NCI-H345 treated with DMSO at 0.1 percent for 48 hours (cell line): ENCODE data around the gene RNU6-8.

Source experiments
- DNase-seq: peaks from one replicate; lab custom pipeline; 2025; ENCODE audit not compliant: unreplicated experiment; lab: John Stamatoyannopoulos, UW

Gene RNU6-8

DNA sequence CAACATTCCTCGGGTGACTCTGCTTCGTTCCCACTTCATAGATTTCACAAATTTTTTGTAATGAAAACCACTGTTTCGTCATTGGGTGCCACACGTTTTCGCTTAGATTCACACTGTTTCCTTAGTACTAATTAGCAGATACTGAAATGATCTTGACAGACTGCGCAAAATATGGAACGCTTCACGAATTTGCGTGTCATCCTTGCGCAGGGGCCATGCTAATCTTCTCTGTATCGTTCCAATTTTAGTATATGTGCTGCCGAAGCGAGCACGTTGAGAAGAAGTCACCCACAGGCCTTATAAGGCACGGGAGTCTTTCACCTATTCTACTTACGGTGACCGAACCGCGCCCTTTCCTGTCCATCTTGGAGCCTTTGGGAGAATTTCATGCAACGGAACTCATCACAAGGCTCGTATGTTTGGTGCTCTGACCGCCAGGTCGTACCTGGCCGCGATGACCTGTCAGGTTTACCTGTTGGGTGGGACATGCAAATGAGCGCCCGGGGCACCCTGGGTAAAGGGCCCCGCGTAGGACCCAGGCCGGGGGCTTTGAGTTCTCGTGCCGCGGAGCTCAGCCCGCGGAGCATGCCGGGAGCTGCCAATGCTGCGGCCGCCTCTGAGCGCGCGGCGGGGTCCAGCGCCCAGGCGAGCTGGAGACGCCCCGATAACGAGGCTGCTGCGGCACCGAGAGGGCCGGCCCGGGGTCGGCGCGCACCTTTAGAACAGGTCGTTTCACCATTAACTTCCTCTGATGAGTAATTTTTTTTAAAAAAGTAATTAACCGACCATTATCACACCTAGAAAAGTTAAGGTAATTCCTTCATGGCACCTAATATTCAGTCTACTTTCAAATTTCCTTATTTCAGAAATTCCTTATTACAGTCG is at the start of gene RNU6-8:
Gene RNU6-8, minus strand, starts transcription at position 272 of the 885 bp plus-strand sequence.
- peak; percentile 81 for DNase-seq

DNA sequence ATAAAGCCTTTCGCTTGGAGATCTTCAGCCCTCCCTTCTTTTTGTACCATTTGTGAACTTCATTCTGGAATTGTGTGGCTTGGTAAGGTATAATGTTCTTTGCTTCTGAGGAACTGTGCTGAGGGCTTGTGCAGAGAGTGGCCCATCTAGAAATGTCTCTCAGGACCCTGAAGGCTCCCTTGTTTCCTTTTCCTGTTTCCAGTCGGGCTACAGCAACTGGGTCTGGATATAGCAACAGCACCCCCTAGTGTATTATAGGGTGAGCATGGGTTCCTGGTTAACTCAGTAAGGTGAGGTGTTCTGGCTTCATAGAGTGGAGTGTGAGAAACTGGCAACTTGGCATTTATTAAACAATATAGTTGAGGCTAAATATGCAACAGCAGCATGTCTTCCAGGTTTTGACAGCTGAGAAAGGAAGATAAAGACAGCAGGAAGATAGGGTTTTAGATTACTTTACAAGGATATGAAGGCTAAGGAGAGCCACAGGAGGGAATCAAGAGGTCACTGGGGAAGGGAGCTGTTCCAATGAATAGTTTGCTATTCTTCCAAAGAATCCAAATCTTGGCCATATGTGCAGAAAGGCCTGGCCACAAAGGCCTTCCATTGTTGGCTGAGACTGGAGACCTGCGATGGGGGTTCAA is 49.1 kb upstream of the RNU6-8 start:
- DNase-seq, result peak; percentile 60

DNA sequence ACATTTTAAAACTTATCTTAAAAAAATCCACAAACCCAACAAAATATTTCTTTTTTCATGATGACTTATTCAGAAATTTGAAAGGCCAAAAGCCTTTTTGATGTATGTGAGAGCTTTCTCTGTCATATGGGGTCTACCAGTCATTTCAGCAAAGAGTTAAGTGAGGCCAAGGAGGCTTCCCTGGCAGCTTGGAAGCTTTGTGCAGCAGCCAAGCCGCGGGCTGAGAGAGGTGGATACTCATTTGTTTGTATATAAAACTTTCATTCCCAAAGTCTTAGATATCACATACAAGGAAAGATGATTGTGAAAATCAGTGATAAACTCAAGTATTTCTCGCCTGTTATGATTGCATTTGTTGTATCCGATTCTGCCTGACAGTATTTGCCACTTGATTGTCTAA is 48.5 kb upstream of the RNU6-8 start:
- DNase-seq, result no peak

DNA sequence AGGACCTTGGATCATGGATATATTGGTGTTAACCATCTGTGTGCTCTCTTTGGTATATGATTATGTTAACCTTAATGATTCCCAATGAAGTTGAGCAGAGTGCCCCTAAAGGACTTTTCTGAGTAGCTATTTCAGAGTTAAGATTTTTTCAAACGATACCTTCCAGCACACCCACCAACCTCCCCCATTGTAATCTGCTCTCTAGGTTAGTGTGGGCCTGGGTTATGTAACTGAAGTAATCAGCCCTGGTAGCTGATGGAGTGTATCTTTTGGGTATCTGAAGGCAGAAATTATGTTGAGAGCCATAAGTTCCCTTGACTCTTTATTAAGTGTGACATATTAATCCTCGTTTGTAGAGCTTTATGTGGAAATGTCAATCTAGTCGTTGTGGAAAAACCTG is 47.6 kb upstream of the RNU6-8 start:
- no peak for DNase-seq

DNA sequence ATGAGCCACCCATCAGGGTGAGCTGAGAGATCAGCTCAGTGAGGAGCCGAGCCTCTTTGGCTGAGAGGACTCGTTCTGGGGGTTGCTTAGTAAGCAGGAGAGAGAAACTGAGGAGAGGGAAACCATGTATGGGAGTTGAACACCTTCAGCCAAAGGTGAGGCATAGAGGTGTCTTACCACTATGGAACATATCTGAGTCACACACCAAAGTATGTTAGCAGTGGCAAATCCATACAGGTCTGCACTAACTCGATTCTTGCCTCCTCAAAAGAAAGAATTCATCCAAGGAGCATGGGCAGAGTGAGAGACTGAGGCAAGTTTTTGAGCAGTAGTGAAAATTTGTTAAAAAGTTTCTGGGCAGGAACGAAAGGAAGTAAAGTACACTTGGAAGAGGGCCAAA is 46.7 kb upstream of the RNU6-8 start:
- no peak for DNase-seq

DNA sequence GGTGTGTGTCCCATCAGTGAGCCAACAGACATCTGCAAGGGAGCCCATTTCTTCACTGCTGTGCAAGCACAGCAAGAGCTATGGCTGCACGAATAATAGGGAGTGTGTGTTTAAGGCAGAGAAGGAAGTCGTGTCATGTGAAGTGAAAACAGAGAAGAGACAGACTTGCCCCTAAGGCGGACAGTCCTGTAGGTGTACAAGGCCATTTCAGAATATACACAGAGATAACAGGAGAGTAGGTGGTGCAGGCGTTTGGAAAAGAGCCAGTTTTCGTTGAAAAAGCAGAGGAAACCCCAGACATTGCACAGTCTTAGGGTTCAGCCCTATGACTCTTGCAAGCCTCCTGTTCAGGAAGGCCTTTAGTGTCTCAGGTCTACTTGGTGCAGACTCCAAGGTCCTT is 46.3 kb upstream of the RNU6-8 start:
- DNase-seq, result no peak

DNA sequence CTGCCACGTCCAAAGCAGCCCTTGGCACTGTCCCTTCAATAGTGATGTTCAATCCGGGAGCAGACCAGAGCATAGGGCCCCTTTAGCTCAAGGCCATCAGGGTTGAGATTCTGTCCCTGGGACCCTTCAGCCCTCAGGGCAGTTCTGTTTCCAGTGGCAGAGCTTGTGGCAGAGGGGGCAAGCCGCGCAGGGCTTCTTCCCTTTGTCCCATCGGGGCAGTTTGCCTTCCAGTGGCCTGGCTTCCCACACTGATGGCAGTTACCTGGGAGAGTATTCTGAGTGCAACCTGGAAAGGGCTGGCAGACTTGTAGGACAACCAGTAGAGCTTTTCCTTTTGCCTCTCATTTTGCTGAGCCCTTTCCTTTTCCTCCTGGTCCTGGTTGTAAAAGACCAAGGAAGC is 43.7 kb upstream of the RNU6-8 start:
- DNase-seq, result no peak

DNA sequence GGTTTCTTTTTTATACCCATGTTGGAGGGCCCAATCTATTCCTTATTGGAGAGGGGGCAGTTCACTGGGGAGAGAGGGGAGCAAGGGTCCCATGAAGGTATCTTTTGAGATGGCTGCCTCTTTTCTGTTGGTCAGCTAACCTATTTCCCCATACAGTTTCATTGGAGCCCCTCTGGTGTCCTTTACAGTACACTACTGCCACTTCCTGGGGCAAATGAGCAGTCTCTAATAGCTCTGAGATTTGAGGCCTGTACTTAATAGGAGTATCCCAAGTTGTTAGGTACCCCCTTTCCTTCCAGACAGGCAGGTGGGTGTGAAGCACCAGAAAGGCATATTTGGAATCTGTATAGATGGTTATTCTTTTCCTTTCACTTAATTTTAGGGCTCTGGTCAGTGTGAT is 41.3 kb upstream of the RNU6-8 start:
- no peak for DNase-seq

DNA sequence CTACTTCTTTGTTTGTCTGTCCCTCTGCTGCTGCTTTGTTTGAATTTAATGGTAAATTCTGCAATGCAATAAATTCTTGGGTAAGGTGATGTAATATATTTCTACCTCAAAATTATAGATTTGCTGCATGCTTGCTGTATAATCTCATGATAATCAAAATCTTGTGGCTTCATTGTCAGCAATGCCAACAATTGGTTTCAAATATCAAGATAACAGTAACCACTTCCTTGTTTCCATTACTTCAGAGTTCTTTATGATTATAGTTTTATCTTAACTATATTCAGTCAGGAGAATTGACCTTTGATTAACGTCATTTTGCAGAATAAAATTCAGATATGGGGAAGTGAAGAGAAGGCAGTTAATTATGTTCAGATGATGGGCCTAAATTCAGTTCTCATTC is 30.2 kb upstream of the RNU6-8 start:
- no peak for DNase-seq

DNA sequence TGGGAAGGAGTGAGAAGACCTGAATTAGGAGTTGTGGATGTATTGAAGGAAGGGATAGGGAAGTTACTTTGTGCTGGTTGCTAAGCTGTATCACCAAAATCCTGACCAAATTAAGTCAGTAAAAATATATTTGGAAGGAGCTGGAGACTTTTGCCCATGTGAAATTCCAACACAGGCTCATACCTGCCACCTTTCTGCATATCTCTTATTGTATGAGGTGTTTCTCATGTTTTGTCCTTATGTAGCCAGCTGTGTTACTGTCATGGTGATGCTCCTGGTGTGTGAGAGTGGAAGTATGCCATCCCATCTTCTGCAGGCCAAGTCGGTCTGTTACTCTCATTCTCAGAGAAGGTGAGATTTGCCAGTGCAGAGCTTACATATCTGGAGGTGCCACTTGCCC is 29.4 kb upstream of the RNU6-8 start:
- no peak for DNase-seq

DNA sequence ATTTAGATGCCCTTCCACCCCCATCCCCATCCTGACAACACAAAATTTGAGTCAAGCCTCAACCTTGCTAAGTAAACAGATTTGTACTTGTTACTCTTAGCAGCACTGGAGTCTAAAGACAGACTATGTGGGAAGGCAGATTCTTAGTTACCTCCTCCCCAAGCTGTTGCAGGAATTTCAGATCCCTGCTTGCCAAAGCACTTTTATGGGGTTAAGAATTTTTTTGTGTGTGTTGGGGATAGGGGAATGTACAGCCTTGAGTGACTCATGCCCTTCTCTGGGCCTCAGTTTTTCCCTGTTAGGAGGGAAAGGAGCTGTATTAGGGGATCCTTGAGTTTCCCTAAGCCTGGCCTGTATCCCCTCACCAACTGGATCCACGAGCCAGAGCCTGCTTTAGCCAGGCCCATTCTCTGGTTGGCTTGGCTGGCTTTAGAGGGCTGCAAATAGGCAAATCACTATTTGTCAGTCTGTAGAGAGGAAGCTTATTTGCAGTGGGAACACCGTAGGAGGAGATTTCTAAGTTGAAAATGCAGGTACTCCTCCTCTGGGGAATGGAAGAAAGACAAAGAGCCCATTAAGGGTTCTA is 27.7 kb upstream of the RNU6-8 start:
- no peak for DNase-seq

DNA sequence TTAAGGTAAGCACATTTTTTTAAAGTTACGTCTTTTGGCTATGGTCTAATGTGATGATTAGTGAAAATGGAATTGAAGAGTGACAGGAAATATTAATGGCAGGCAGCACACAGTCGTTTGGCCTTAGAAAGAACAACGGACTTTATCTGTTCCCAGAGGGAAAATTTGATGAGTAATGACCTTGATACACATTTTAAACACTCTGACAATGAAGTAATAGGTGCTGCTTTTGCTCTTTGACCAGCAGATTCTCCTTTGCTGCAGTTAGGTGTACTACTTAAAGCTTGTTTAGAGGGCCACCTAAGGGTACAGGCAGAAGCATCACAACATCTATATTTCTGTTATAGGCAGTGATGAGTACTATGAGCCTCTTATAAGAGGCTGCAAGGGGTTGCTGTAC is 27.1 kb upstream of the RNU6-8 start:
- DNase-seq, result no peak

DNA sequence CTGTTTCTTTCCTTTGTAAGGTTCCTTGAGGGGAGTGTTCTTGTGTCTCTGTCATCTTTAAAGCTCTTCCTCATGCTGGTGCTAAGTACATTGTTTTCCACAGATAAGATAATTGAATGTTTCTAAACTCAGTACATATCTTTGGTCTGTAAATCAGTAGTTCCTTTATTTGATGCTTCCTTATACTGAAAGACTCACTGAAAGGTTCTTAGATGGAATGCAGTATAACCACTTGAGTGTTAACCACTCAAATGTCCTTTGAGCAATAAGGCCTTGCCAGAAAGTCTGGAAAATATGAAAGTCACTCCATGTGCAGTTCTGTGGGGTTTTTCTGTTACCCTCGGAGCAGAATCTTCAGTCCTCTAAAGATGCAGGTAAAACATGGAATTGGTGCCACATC is 23.0 kb upstream of the RNU6-8 start:
- no peak for DNase-seq

DNA sequence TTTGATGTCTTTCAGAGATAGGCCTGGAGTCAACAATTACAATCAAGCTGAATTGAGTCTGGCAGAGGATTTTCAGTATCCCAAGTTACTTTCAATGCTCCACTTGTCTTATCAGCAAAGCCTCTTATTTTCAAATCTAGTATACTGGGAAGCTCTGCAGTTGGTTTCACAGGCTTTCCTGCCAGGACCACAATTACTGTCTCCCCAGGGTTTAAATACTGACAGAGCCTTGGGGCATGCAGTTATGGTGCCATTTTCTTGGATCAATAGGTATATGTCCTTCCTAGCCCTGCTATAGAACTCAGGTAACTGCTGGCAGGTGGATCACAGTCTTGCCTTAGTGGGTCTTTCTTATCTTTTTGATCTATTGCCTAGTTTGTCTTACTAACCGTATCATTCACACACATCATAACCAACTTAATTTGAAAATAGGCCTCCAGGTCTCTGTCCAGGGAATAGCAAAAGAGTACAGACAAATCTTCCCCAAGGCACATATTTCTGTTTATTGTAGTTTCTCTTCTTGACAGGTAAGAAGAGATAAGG is 22.4 kb upstream of the RNU6-8 start:
- no peak for DNase-seq

DNA sequence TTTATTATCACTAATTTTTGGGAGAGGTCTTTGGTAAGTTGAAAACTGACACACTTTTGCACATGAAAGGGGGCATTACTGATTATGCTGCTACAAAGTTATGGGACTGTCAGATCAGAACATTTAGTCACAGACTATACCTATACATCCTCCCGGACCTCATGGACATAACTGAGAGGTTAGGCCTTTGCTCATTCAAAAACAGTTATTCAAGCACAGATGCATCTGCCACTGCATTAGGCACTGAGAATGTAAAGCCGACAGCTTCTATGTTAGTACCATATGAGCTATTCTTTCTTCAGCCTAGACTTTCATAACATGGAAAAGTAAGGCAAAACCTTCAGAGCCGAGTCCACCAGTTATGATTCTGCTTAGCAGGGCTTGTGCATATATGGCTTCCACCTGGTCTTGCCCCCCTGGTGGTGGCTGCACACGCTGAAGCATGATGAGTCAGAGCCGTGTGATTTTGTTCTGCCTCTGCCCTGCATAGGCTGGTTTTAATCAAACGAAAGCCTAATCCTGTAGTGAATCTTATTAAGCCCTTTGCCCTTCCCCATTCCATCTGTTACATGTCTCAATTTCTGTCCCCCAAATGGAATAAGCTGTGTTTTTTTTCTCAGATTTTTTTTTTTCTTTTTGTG is 21.8 kb upstream of the RNU6-8 start:
- DNase-seq, result peak; percentile 28

DNA sequence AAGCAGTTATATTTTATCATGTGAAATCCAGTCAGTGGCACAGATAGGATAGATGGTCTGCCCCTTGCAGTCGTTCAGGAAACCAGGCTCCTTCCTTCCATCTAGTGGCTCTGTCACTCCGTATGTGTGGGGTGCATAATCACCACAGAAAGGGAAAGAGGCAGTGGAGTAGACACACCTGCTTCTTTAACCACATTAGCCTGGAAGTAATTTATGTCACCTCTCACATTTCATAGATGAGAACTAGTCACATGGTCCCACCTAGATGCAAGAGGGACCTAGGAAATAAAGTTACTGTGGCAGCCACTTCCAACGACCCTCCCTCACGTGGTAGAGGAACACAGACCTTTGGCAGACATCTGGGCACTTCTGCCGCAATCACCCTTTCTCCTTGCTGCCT is 14.2 kb upstream of the RNU6-8 start:
- DNase-seq, result no peak

DNA sequence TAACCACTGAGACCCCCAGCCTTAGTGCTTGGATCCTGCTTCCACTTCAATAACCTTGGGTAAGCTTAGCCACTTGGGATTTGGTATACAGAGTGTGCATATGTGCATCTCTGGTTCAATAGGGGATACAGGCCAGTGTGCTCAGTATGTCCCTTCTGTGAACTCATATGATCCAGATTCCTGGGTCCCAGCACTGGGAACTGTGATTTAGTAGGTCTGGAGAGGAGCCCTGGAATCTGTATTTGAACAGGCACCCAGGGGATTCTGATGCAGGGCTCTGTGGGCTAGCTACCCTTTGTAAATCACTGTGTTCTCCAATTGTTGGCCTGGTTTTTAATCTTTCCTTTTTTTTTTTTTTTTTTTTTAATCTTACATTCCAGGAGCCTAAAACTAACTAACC is 9.8 kb upstream of the RNU6-8 start:
- DNase-seq, result no peak

DNA sequence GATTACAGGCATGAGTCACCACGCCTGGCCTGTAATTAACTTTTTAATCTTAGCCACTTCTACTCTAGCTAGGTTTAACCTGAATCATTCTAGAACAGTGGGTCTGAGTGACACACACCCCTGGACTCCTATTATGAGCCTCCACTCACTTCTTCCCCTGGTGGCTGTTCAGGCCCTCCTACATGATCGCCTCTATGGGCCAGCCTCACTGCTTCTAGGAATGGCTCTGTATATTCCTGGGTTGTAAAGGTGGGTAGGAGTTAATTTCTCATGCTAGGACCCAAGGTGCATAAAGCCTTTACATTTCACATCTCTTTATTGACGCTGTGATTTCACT is 8.0 kb upstream of the RNU6-8 start:
- DNase-seq, result no peak

DNA sequence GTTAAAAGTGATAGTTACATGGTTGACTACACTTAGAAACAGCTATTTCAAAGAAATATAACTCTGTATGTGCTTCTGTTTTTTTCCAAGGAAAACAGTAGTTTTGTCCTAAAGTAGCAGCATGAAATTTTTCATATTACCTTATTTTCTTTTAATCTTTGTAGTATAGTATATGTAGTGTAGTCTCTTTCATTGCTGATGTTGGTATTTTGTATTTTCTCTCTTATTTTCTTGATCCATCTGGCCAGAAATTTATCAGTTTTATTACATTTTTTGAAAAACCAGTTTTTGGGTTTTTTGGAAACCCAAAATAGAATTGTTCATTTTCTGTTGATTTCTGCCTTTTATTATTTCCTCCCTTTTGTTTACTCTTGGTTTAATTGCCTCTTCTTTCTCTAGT is 6.4 kb upstream of the RNU6-8 start:
- DNase-seq, result no peak

DNA sequence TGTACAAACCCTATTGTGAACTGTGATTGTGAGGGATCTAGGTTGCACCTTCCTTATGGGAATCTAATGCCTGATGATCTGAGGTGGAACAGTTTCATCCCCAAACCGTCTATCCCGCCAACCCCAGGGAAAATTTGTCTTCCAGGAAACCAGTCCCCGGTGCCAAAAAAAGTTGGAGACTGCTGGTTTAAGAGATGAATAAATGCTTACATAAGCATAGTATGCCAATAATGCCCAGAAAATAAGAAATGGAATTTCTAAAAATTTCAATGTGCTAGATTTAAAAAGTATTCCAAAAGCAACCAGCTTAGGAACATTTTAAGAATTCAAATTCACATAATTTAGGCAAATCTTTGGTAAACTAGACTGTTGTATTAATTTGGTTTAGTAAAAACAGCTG is 5.4 kb upstream of the RNU6-8 start:
- no peak for DNase-seq

DNA sequence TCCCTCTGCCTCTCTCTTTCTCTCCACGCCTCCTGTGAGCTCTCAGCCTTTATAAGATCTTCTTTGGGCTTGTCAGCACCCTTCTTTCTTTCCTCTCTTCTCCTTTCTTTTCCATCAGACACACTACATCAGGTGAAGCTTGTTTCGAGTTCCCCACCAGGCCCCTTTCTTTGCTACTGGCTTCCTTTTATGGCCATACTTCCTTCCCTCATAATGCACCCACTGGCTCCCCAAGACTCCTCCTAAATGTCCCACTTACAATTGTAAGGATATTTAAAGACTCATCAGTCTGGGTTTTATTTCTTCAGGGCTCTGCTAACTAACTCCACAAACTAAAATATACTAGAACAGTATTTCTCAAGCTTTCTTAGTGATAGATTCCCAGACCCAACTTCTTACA is 3.5 kb upstream of the RNU6-8 start:
- DNase-seq, result no peak

DNA sequence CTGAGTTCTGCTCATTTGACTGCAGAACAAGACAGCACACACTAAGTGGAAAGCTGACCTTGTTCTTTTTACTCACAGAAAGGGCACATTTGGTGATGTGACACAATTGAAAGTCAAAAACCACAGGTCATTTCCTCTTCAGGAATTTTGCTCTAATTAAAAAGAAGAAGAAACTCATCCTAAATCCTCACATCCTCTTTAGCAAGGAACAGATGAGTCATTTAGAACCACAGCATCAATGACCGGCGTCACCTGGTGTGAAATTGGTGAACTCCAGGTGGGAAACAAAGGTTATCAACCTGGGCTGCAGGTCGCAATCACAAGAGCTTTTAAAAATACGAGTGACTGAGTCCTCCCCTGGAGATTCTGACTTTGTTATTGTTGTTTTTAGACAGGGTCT is 2.9 kb upstream of the RNU6-8 start:
- no peak for DNase-seq
